Effector CD8-positive, alpha-beta T cell (primary cell): ENCODE measurements around the gene NCMAP.
A peak's percentile ranks its signal among the peaks of the same experiment; 100 is the strongest.

Experiments
- DNase-seq: peaks from one replicate; lab custom pipeline; 2025; lab: John Stamatoyannopoulos, UW

Gene NCMAP

GRCh38 chr1:24570265-24571125, 14.6 kb downstream of the NCMAP start:
- DNase-seq: no peak

GRCh38 chr1:24572301-24572700, 16.4 kb downstream of the NCMAP start:
- no peak for DNase-seq

- DNase-seq: no peak
Observed at GRCh38 chr1:24575905-24576587, 20.2 kb downstream of the NCMAP start.

GRCh38 chr1:24578846-24579245, 23.0 kb downstream of the NCMAP start:
- no peak for DNase-seq

GRCh38 chr1:24580756-24581155, 24.9 kb downstream of the NCMAP start:
- DNase-seq: no peak

GRCh38 chr1:24584171-24584647, 28.3 kb downstream of the NCMAP start:
- DNase-seq: no peak

GRCh38 chr1:24586119-24586518, 30.2 kb downstream of the NCMAP start:
- DNase-seq: no peak

GRCh38 chr1:24586970-24587820, 31.3 kb downstream of the NCMAP start:
- peak; percentile 9 for DNase-seq

- no peak for DNase-seq
Observed at GRCh38 chr1:24588573-24588972, 32.7 kb downstream of the NCMAP start.

- no peak for DNase-seq
Observed at GRCh38 chr1:24589200-24589599, 33.3 kb downstream of the NCMAP start.

GRCh38 chr1:24591781-24592180, 35.9 kb downstream of the NCMAP start:
- DNase-seq: no peak

- no peak for DNase-seq
Observed at GRCh38 chr1:24594328-24594598, 38.4 kb downstream of the NCMAP start.

- DNase-seq: no peak
Observed at GRCh38 chr1:24596401-24596880, 40.6 kb downstream of the NCMAP start.

- no peak for DNase-seq
Observed at GRCh38 chr1:24599265-24599664, 43.4 kb downstream of the NCMAP start.

GRCh38 chr1:24600551-24600950, 44.7 kb downstream of the NCMAP start:
- no peak for DNase-seq

- no peak for DNase-seq
Observed at GRCh38 chr1:24605534-24606295, 49.8 kb downstream of the NCMAP start.

- DNase-seq: no peak
Observed at GRCh38 chr1:24606296-24606605, 50.4 kb downstream of the NCMAP start.

- DNase-seq: no peak
Observed at GRCh38 chr1:24606621-24607020, 50.7 kb downstream of the NCMAP start.

- no peak for DNase-seq
Observed at GRCh38 chr1:24609949-24610517, 54.1 kb downstream of the NCMAP start.

- DNase-seq: no peak
Observed at GRCh38 chr1:24619376-24619775, 63.5 kb downstream of the NCMAP start.

- no peak for DNase-seq
Observed at GRCh38 chr1:24620678-24621077, 64.8 kb downstream of the NCMAP start.
